AG04450 (cell line): ENCODE data around the gene METTL24. TPM values are rescaled to one million over a fixed set of nuclear protein-coding genes. Genes with fewer than 3 reads are reported as not detected.
"Not testable (repeated sequence)": the region's sequence is repeated elsewhere in the genome, so short reads cannot be mapped to it uniquely, and the experiment has no call there.

ENCODE experiments used
- CTCF ChIA-PET: fragments of 300-600, 350-600 bp; formaldehyde crosslinking; extraction: SDS; loops from one replicate; lab custom pipeline; 2022; ENCODE audit warnings: antibody characterized with exemption, inconsistent platforms; lab: Charles Lee
- POLR2A ChIA-PET: fragments of 350-600 bp; formaldehyde crosslinking; extraction: SDS; loops from one replicate; lab custom pipeline; 2021; ENCODE audit warnings: antibody characterized with exemption, inconsistent platforms; lab: Yijun Ruan, JAX
- DNase-seq: peaks from one replicate; pipeline ENCODE4 v3.0.0-alpha.2; 2011; ENCODE audit warnings: low read depth, low spot score
- H3K27ac ChIP-seq: one replicate; pipeline ENCODE4 v1.5.1; 2012; ENCODE audit warnings: low read depth, low read length, control low read depth
- H3K27me3 ChIP-seq: one replicate; pipeline ENCODE4 v1.6.0; 2012; ENCODE audit warnings: low read length; ENCODE audit not compliant: control insufficient read depth, insufficient read depth
- H3K4me3 ChIP-seq: 2 replicates; pipeline ENCODE4 v1.5.1; 2011; ENCODE audit warnings: mild to moderate bottlenecking, low read depth, low read length, control low read depth
- H3K9me3 ChIP-seq: 2 replicates; pipeline ENCODE4 v1.5.1; 2012; ENCODE audit warnings: low read length; ENCODE audit not compliant: control insufficient read depth, insufficient read depth
- CTCF ChIP-seq: IDR thresholded peaks from 2 replicates; pipeline ENCODE4 v1.5.1; 2011; ENCODE audit warnings: low read depth, low read length, control low read depth, inconsistent platforms
- polyA plus RNA-seq: library from polyadenylated mRNA; depleted of rRNA; stranded (reverse); fragments of >200 nt; gene quantifications from 2 replicates; pipeline ENCODE4 v1.2.3, GENCODE V29; 2011

Gene METTL24
- polyA plus RNA-seq, 1 experiment, result not detected

GRCh38 chr6:110239526-110240274 is 118.4 kb downstream of the METTL24 start:
- no peak for TF ChIP-seq CTCF
- POLR2A ChIA-PET, result no interaction called here
- no peaks in the 10 kb centered on the region for H3K9me3 ChIP-seq
- H3K27me3 ChIP-seq, result no peaks in the 10 kb centered on the region
- H3K27ac ChIP-seq, result no peak overlapping the region
- no peak for DNase-seq
- no peak overlapping the region for H3K4me3 ChIP-seq
- CTCF ChIA-PET, result no interaction called here

DNA sequence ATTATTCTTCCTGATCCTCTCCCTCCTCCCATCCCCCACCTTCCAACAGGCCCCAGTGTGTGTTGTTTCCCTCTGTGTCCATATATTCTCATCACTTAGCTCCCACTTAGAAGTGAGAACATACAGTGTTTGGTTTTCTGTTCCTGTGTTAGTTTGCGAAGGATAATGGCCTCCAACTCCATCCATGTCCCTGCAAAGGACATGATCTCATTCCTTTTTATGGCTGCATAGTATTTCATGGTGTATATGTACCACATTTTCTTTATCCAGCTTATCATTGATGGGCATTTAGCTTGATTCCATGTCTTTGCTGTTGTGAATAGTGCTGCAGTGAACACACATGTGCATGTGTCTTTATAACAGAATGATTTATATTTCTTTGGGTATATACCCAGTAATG is 122.1 kb downstream of the METTL24 start:
- POLR2A ChIA-PET, DNase-seq, H3K27ac ChIP-seq, H3K27me3 ChIP-seq, H3K4me3 ChIP-seq, H3K9me3 ChIP-seq: not testable (repeated sequence)
- CTCF ChIA-PET, result interaction anchor here (1.0 kb wide), 1 partner anchor 196 kb away, joined by 3 read pairs; no protein-coding TSS in a partner anchor

DNA sequence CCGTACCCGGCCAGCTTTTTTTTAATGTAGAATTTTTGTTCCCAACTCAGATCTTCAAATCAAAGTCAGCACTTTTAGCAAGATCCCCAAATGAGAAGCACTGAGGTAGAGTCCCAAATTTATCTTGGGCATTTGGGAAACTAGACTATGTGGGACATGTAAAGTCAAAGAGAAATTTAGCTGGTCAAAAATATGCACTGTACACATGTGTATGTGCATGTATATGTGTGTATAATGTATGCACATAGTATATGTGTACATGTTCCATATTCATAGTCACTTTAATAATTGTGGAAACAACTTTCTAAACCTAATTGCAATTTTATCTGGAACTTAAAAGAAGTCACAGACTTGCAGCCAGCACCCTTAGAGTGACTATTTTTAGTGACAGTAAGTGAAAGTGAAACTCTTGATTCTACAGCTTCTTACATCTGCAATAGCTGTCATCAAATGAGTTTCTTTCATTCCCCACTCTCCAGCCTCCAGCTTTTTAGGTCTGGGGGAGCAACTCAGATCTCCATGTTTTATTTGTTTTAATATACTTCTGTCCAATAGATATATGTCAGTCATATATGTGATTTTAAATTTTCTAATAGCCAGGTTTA is 124.3 kb downstream of the METTL24 start:
- POLR2A ChIA-PET, result no interaction called here
- CTCF ChIA-PET, result no interaction called here
- Histone ChIP-seq H3K27ac (no peak overlapping the region), H3K27me3 (no peaks in the 10 kb centered on the region), H3K9me3 (no peaks in the 10 kb centered on the region), H3K4me3 (no peak overlapping the region)
- DNase-seq, result no peak
- no peak for TF ChIP-seq CTCF

GRCh38 chr6:110232450-110232849 is 125.7 kb downstream of the METTL24 start:
- CTCF ChIA-PET, result no interaction called here
- Histone ChIP-seq H3K4me3 (no peak overlapping the region), H3K9me3 (no peaks in the 10 kb centered on the region), H3K27me3 (no peaks in the 10 kb centered on the region), H3K27ac (no peak overlapping the region)
- DNase-seq, result peak; percentile 20
- POLR2A ChIA-PET, result no interaction called here
- no peak for TF ChIP-seq CTCF

DNA sequence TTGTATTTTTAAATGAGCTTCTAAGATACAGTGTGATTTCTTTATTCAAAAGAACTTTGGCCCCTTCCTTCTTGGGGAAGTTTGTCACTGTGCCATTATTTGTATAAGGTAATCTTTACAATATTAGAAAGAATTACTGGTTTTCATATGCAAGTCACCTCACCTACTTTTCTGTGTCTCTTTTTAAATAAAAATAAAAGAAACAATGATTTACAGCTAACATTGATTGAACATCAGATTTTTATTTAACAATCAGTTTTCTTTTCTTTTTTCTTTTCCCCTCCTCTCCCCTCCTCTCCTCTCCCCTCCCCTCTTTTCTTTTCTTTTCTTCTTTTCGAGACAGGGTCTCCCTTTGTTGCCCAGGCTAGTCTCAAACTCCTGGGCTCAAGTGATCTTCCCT is 131.9 kb downstream of the METTL24 start:
- ChIA-PET POLR2A (no interaction called here), CTCF (no interaction called here)
- H3K27ac ChIP-seq, result no peak overlapping the region
- no peak for DNase-seq
- no peaks in the 10 kb centered on the region for H3K27me3 ChIP-seq
- TF ChIP-seq CTCF, result no peak
- H3K9me3 ChIP-seq, result no peaks in the 10 kb centered on the region
- H3K4me3 ChIP-seq, result no peak overlapping the region
